GM19193 (cell line): ENCODE measurements around the gene DLGAP1.

Experiments
- POLR2A ChIP-seq: IDR thresholded peaks from 4 replicates; pipeline ENCODE4 v1.6.1; 2011; ENCODE audit not compliant: insufficient read depth, insufficient read length; ENCODE audit errors: extremely low read depth

The DLGAP1 gene

DNA sequence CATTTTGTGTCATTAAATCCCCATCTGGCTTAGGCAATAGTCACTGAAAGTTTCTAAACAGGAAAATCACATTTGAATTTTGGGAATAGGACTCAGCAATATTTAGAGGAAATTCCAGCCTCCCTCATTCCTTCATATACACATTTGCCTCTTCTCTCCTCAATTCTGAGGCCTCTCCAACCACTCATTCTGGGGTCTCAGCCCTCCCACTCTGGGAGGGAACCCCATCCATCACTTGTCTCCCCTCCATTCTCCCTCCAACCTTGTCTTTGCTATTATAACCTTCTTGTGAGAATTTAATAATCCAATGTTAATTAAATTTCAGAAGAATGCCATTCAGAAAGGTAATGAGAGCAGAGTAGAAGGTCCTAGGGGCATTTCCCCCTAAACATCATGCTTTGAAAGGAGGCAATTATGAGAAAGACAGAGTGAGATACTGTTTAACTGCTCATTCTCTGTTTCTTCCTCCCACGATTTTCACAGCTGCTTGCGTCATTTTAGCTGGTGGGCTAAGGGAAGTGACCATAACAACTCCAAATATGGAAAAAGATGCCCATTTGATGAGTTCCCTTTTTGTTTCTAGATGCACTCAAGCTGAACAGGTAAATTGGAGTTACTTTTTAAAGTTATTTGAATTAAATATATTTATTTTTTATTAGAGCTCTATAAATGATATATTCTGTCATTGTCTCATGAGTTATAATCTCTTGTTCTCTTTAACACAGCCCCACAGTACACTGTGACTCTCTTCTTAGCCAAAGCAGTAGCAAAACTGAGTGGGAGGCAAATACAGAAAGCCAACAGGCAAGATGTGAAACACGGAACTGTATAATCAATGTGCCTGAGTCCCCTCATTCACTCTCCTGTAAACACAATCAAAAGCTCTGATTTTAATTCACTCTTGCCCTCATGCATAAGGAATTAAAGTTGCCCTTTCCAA, 135.1 kb downstream of the DLGAP1 start:
- no peak for TF ChIP-seq POLR2A

DNA sequence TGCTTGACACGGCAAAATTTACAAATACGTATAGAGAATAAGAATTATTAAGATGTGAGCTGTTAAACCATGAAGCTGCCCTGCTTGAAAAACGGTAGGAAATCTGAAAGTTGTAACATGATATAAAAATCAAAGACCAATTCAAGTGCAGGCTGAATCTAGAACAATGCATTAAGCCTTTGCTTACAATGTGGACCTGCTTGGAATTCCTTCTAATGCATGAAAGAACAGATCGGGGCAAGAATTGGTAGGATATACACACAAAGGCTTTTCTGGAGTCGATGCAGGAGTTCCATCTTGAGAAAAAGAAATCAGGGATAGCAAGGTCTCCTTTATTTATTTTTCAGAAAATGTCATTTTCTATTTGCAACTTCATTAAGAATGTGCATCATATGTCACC, 136.8 kb downstream of the DLGAP1 start:
- no peak for TF ChIP-seq POLR2A

DNA sequence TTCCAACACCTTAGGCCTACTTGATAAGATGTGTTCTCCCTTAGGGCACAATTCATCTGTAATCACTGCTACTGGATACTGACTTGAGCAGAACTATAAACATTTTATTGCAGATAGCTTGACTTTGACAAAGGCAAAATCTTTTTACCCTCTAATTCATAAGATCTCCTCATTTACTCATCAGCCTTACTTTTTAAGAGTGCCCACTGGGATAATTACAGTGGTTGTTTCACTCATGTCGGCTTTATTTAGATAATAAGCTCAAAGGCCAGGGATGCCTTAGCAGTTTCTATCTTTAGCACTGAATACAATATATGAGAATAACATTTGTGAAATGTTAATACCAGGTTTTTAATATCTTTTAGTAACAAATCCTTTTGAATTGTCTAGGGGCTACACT, 144.0 kb downstream of the DLGAP1 start:
- TF ChIP-seq POLR2A = no peak

DNA sequence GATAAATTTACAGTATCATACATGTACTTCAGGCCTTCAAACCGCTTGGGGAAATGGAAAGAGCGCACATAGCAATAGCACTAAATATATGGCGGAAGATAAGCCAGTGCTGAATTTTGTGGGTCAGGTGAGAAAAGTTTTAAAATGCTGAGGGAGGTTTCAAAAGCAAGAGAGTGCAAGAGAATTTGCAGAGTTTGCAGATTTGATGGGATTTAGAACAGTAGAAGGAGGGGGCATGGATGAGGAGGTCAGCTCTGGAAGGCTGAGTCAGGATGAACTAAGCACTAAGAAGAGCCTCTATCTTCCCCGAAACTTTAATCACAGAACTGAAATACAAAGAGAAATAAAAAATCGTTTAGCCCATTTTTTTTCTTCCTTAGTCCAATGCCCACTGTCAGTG, 145.9 kb downstream of the DLGAP1 start:
- TF ChIP-seq POLR2A = no peak

DNA sequence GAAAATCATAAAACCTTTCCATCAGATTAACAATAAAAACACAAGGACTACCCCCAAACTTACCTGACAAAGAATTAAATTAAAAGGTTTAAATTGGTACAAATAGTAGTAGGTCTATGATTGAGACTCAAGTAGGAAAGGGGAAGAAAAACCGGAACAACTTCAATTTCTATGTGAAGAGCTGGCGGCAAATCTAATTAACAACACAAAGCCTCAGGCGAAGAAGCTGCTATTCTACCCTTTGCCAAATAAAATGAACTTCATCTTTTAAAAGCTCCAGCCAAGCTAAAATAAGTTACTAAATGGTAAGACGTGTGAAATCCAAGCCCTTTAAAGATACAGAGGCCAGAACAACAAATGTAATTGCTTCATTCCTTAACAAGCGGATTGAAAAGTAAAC, 146.5 kb downstream of the DLGAP1 start:
- TF ChIP-seq POLR2A = no peak

DNA sequence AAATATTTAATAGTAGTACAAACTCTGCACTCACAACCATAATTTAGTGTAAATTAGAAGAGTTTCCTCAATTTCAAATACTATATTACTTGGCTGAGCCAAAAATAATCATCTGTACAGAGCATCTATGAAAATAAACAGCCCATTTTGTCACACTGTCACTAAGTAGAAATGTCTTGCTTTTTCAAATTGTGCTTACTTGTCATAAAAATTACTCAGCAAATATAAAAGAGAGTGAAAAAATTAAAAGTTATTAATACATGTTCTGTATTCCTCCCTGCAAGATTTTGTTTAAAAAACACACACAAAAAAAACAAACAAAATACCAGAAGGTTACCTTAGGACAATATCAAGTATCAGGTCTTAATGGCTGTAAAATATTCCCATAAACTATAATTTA, 155.7 kb downstream of the DLGAP1 start:
- TF ChIP-seq POLR2A = no peak

DNA sequence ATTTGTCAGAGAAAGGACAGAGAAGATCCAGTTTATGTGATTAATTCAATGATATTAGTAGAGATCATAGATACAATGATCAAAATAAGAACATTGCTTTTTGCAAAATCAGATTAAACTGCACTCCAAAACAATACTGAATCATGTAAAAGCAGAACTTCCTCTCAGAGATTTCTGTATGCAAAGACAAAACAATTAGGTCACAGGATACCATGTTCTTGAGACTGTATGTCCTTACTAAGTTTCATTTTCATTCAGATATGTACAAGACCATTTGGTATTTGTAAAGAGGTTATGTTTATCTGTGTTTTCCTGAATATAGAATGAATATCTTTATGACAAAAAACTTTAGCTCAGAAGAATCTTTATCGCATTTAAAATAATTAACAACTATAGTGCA, 161.8 kb downstream of the DLGAP1 start:
- TF ChIP-seq POLR2A = no peak

DNA sequence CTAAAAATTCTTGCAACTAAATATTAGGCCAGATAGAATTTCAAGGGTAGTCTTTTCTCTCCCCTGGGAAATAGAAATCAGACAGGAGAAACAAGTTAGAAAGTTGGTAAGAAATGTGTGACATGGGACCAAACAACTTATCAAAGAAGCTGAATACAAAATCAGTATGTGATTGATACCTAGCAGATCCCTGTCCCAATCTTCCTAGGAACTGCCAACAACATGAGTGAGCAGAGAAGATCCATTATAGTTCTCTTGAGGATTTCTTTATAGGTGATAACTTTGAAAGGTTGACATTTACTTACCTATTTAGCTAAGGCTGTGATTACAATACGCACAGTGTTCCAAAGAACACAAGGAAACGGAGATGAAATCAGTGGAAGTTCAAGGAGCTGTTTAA, 162.4 kb downstream of the DLGAP1 start:
- no peak for TF ChIP-seq POLR2A

DNA sequence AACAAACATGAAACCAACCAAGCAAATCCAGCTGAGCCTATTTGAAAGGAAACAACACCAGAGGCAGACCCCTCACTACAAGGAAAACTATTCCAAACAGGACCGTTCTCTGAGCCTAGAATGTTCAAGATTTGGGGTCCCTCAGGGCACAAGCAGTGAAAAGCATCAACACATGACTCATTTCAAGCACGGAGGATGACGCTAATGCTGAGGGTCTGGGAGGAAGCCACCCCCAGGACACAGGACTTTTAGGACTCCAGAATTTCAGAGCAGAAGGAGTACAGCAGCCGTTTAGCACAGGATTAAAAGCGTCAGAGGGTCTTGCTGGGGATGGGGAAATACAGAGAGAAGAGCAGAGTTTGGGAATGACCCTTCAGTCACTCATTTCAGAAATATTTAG, 168.9 kb downstream of the DLGAP1 start:
- TF ChIP-seq POLR2A = no peak

DNA sequence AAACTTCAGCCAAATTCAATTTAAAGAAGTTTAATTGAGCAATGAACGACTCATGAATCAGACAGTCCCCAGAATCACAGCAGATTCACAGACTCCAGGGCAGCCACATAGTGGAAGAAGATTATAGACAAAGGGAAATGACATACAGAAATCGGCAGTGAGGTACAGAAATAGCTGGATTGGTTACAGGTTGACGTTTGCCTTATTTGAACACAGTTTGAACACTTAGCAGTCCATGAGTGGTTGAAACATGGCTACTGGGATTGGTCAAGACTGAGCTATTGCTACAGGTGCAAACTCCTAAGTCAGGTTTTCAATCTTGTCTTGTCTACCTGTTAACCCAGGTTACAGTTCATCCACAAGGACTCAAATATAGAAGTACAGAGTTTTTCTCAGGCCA, 169.6 kb downstream of the DLGAP1 start:
- TF ChIP-seq POLR2A = no peak

DNA sequence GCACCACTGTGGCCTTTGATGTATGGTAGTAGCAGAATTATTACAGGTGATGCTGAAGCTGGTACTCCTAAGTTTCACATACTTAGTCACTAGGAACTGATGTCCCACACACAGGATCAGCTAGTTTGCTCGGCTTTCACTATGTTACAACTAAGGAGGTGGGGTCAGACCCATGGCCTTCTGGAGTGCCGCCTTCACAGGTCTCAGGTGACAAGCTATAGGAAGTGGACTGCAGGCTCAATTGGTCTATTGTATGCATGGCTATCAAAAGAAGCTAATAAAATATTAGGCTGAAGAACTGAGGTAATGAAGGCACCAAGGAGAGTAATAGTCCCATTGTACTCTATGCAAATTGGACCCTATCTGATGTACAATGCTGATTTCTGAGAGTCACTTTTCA, 170.6 kb downstream of the DLGAP1 start:
- TF ChIP-seq POLR2A = no peak

DNA sequence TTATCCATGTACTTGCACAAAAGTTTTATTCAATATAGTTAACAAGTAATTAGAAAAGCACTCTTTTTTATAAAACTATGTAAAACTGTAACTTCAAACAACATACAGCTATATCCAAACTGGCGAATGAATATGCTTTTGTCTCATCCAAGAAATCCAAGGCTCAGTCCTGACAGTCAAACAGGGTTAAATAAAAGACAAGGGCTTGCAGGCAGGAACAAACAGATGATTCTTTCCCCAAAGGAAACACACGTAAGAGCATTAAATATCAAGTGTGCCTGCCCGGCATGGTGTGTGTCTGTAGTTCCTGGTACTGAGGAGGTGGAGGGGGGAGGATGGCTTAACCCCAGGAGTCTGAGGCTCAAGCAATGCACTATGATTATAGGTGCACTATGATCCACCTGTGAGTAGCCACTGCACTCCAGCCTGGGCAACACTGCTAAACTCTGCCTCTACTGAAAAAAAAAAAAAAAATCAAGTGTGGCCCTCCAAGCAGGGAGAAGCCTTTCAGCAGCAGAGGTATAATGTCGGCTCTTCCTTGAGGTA, 171.3 kb downstream of the DLGAP1 start:
- TF ChIP-seq POLR2A = no peak

DNA sequence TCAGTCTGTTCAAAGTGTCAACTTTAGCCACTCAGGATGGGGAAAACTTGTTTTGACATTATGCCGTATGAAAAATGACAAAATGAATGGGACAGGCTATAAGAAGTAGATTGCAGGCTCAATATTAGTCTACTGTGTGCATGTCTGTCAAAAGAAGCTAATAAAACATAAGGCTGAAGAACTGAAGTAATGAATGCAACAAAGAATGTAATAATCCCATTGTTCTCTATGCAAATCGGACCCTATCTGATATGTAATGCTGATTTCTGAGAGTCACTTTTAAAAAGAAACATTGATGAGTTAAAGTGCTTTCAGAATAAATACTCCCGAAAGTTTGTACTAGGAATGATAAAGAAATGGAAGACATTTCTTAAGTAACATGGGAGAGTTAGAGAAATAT, 172.2 kb downstream of the DLGAP1 start:
- no peak for TF ChIP-seq POLR2A

DNA sequence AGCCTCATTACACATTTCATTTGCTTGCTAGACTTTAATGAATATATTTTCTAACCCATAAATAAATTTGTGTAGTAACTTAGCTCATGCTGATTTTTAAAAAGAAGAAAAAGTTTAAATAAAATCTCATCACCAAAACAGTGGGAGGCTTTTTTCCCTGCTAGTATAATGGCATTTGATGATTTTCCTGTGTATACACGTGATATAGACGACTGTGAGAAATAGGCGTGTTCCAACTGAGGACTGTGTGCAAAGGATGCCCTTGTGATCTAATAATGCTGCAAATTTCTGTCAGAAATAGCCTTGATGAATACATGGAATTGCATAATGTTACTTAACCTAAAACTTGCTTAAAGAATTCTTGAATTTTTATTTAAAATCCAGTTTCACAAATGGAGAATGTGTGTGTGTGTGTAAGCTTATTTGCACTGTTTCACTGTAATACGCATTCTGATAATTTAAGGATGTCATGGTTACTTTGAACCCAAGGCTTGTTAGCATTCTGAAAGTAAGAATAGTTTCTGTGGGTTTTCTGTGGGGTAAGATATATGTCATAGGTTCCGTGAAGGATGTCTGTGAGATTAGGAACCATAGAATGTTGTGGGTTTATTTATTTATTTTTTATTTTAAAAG, 178.0 kb downstream of the DLGAP1 start:
- TF ChIP-seq POLR2A = no peak

DNA sequence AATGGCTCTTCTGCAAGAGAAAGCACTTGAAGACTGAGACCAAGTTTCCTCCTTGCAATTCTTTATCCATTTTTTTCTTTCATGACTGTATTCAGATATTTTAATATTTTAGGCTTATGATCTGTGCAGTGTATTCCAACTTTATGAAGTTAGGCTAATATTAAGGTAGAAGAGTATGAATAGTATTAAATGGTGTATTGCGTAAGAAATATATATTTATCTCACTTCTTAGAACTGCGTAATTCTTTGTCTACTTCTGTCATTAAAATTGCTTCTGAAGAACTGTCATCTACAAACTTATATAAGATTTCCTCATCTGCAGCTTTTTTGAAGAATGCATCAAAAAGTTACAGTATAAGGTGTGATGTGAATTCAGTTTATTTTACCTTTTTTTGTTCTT, 183.2 kb downstream of the DLGAP1 start:
- no peak for TF ChIP-seq POLR2A

DNA sequence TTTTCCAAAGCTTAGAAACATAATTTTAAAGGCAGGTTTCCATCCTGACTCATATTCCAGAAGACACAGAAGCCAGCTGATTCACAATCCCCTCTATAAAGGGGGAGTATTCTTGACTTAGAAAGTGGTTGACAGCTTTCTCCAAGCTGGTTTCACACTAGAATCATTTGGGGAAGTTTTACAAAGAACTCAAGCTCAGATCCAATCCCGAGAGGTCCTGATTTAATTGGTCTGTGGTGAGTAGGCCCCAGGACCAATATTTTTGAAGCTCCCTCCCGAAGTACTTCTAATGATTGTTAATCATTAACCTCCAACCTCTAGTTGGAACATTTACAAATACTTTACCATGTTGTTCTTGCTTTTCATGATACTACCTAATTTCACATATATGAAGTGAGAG, 184.1 kb downstream of the DLGAP1 start:
- TF ChIP-seq POLR2A = no peak

DNA sequence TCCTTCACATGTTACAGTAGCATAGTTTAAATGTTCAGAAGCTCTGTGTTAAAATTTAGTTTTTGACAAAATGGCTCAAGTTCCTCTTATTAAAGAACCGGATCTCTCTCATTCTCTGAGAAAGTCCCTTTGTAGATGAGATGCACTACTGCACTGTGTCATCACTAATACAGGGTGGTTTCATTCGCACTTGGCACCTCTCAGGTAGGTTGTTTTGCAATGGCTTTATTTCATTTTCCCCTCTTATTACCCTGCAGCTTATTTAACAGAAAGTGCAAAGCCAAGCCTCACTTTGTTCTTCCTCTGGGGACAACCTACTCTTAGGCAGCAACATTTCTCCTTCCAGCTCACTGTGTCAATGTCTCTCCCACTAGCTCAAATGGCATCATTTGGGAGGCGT, 185.1 kb downstream of the DLGAP1 start:
- TF ChIP-seq POLR2A = no peak

DNA sequence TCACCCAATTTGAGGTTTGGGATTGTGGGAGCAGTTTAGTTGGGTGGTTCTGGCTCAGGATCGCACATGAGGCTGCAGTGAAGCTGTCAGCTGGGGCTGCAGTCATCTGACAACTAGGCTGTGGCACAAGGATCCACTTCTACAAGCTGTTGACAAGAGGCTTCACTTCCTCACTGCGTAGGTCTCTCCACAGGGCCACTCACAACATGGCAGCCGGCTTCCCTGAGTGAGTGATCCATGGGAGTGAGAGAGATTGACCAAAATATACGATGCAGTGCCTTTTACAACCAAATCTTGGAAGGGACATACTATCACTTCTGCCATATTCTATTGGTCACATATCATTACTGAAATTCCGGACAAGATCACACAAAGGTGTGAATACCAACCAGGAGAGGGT, 187.5 kb downstream of the DLGAP1 start:
- no peak for TF ChIP-seq POLR2A
